SK-N-SH (cell line): ENCODE results near the gene BEND5.

ENCODE experiments used
- CHD2 ChIP-seq: fragments of 150-350 bp; IDR thresholded peaks from 2 replicates; pipeline ENCODE4 v1.6.1; 2018; ENCODE audit warnings: low read length; ENCODE audit not compliant: partially characterized antibody
- EZH2phosphoT487 ChIP-seq: fragments of 200-600 bp; sonication (generic); IDR thresholded peaks from 2 replicates; pipeline ENCODE4 v1.6.1; 2017; ENCODE audit warnings: low read depth, mixed run types, mild to moderate bottlenecking, antibody characterized with exemption, moderate library complexity, borderline replicate concordance
- FOXJ3 ChIP-seq: sonication (generic); formaldehyde crosslinking; IDR thresholded peaks from 2 replicates; pipeline ENCODE4 v1.5.1; 2020; ENCODE audit warnings: mild to moderate bottlenecking, missing genetic modification reagents
- FOXM1 ChIP-seq: IDR thresholded peaks from 2 replicates; pipeline ENCODE4 v1.4.0; 2012; ENCODE audit warnings: low read depth, mild to moderate bottlenecking
- NRF1 ChIP-seq: IDR thresholded peaks from 2 replicates; pipeline ENCODE4 v1.6.1; 2012; ENCODE audit warnings: low read depth, mild to moderate bottlenecking, low read length
- POLR2AphosphoS5 ChIP-seq: IDR thresholded peaks from 2 replicates; pipeline ENCODE4 v1.6.1; 2012; ENCODE audit warnings: low read depth, low read length
- SIN3A ChIP-seq: IDR thresholded peaks from 2 replicates; pipeline ENCODE4 v1.6.1; 2012; ENCODE audit warnings: low read depth, mild to moderate bottlenecking, low read length, moderate library complexity, borderline replicate concordance
- TCF12 ChIP-seq: IDR thresholded peaks from 2 replicates; pipeline ENCODE4 v1.4.0; 2012
- TEAD4 ChIP-seq: IDR thresholded peaks from 2 replicates; pipeline ENCODE4 v1.4.0; 2012; ENCODE audit warnings: mild to moderate bottlenecking, borderline replicate concordance; ENCODE audit not compliant: insufficient read depth
- TF ChIP-seq, protein P1 (sequence below): fragments of 200-600 bp; sonication (generic); IDR thresholded peaks from 2 replicates; pipeline ENCODE4 v1.6.1; 2017; ENCODE audit warnings: antibody characterized with exemption, mild to moderate bottlenecking, moderate library complexity

DNA sequence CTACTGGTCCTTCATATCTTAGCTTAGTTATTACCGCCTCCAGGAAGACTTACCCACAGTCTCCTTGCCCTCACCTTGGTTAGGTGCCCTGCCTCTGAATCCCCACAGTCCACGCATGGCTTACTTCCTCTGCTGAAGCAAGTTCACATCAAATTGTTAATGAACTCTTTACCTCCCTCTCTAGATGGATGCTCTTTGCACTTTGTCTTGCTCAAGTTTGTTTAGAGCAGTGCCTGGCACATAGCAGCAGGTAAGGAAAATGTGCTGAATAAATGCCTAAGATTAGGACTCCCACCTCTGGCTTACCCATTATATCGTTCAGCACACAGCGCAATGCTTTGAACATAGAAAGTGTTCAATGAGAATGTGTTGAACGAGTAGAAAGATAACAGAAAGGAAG, 90.5 kb downstream of the BEND5 start:
- TF ChIP-seq, protein P1, sequence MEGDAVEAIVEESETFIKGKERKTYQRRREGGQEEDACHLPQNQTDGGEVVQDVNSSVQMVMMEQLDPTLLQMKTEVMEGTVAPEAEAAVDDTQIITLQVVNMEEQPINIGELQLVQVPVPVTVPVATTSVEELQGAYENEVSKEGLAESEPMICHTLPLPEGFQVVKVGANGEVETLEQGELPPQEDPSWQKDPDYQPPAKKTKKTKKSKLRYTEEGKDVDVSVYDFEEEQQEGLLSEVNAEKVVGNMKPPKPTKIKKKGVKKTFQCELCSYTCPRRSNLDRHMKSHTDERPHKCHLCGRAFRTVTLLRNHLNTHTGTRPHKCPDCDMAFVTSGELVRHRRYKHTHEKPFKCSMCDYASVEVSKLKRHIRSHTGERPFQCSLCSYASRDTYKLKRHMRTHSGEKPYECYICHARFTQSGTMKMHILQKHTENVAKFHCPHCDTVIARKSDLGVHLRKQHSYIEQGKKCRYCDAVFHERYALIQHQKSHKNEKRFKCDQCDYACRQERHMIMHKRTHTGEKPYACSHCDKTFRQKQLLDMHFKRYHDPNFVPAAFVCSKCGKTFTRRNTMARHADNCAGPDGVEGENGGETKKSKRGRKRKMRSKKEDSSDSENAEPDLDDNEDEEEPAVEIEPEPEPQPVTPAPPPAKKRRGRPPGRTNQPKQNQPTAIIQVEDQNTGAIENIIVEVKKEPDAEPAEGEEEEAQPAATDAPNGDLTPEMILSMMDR, result no peak
- no peak for TF ChIP-seq EZH2phosphoT487
- no peak for TF ChIP-seq FOXM1
- no peak for TF ChIP-seq CHD2
- TF ChIP-seq POLR2AphosphoS5, result no peak
- TF ChIP-seq NRF1, result no peak
- TF ChIP-seq SIN3A, result no peak
- no peak for TF ChIP-seq FOXJ3
- no peak for TF ChIP-seq TEAD4
- no peak for TF ChIP-seq TCF12
